Activated naive CD8-positive, alpha-beta T cell treated with anti-CD3 and anti-CD28 coated beads, Interleukin-2, amount 50 U/mL, for 24 hours (primary cell): Measurements from ENCODE around the gene NBPF3.

Experiments used
- ATAC-seq: fragments of 150-1000 bp; cut with Tn5 transposase; one replicate; pipeline ENCODE4 v1.10.0; 2021
- DNase-seq: peaks from one replicate; pipeline ENCODE4 v3.0.0; 2021
- H3K27ac Mint-ChIP-seq: one replicate; pipeline ENCODE4 v1.8.0; 2021; ENCODE audit warnings: mild to moderate bottlenecking, mixed read lengths
- H3K27me3 Mint-ChIP-seq: one replicate; pipeline ENCODE4 v1.8.0; 2021; ENCODE audit warnings: mixed read lengths
- H3K36me3 Mint-ChIP-seq: one replicate; pipeline ENCODE4 v1.8.0; 2021; ENCODE audit warnings: low read depth, mixed read lengths
- H3K4me1 Mint-ChIP-seq: one replicate; pipeline ENCODE4 v1.8.0; 2021; ENCODE audit warnings: mixed read lengths
- H3K4me3 Mint-ChIP-seq: one replicate; pipeline ENCODE4 v1.8.0; 2021; ENCODE audit warnings: mild to moderate bottlenecking, moderate library complexity, mixed read lengths
- H3K9me3 Mint-ChIP-seq: one replicate; pipeline ENCODE4 v1.8.0; 2021; ENCODE audit warnings: mixed read lengths

The NBPF3 gene

DNA sequence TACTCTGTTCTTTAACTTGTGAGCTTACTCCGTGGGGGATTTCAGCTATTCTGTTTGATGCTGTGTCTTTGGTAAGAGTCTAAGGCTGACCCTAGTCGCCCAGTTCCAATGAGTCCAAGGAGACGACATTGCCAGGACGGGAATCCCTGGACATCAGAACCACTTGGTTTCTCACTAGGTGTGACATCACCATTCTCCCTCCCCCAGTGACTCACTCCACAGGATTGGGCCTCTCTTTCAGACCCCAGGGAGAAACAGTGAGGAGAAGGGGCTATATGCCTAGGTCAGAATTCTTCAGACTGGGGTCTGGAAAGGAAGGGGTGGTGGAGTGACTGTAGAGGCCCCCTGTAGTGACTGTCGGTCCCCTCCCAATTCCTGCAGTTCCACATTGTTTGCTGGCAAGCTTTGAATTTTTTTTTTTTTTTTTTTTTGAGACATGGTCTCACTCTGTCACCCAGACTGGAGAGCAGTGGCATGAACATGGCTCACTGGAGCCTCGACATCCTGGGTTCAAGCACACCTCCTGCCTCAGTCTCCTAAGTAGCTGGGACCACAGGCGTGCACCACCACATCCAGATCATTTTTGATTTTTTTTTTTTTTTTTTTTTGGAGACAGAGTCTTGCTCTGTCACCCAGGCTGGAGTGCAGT is 90.6 kb downstream of the NBPF3 start:
- ATAC-seq (no peak), DNase-seq (no peak)
- H3K27ac Mint-ChIP-seq: no peak overlapping the region
- H3K4me1 Mint-ChIP-seq: peaks cover 2% of the 10 kb centered on the region
- no peak overlapping the region for H3K4me3 Mint-ChIP-seq
- peaks cover 20% of the 10 kb centered on the region for H3K27me3 Mint-ChIP-seq
- no peaks in the 10 kb centered on the region for H3K36me3 Mint-ChIP-seq
- no peaks in the 10 kb centered on the region for H3K9me3 Mint-ChIP-seq

DNA sequence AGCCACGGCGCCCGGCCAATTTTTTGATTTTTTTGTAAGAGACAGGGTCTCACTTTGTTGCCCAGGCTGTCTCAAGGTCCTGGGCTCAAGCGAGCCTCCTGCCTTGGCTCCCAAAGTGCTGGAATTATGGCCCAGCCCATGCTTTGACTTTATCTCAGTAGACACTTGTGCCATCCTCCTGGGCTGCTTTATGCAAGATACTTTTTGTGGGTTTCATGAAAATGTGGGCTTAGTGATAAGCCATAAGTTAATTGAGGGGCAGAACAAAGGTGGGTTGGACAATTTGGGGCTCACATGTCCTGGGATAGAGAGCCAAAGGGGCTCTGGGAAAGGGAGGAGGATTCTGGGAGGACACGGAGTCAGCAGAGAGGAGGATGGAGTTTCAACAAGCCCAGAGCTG is 91.3 kb downstream of the NBPF3 start:
- Mint-ChIP-seq H3K27ac (no peak overlapping the region), H3K9me3 (no peaks in the 10 kb centered on the region), H3K4me3 (no peak overlapping the region), H3K4me1 (peaks cover 2% of the 10 kb centered on the region), H3K36me3 (no peaks in the 10 kb centered on the region), H3K27me3 (peaks cover 20% of the 10 kb centered on the region)
- no peak for DNase-seq
- ATAC-seq: no peak

DNA sequence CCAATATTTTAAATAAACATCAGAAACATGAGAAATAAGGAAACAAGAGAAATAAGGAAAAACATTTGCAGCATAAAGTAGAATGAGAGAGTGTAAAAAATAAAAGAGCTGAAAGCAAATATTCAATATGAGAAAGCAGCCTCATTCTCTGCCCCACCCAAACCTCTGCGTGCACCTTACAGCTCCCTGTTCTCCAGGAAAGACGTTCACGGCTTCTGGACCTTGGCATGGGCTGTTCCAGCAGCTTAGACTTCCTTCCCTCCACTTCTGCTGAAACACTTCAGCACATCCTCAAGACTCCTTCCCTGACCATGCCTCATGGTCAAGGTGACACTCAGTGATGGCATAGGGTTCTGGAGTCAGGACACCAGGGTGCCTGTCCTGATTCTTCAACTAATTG is 92.6 kb downstream of the NBPF3 start:
- no peaks in the 10 kb centered on the region for H3K9me3 Mint-ChIP-seq
- no peak for DNase-seq
- no peaks in the 10 kb centered on the region for H3K36me3 Mint-ChIP-seq
- ATAC-seq: no peak
- H3K4me1 Mint-ChIP-seq: no peaks in the 10 kb centered on the region
- no peak overlapping the region for H3K27ac Mint-ChIP-seq
- no peak overlapping the region for H3K4me3 Mint-ChIP-seq
- peaks cover 25% of the 10 kb centered on the region for H3K27me3 Mint-ChIP-seq

DNA sequence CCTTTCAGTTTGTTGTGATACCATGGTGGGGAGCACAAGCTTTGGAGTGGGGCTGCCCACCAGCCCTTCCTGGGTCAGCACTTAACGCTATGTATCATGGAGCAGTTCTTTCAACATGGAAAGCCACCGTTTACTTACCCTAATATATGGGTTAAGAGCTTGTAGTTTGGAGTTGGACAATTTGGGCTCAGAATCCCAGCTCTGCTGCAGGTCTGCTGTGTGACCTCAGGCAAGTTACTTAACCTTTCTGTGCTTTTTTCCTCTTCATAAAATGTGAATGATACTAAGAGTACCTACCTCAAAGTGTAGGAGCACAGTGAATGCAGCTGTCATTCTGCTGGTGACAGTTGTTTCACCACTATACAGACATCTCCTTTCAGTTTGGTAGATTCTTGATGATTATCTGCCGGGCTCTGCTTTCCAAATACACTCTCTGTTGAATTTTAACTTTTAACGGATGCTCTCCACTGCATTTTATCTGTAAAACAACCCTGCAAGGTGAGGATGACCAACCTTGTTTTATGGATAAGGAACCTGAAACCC is 93.1 kb downstream of the NBPF3 start:
- no peak overlapping the region for H3K27ac Mint-ChIP-seq
- no peaks in the 10 kb centered on the region for H3K9me3 Mint-ChIP-seq
- H3K4me1 Mint-ChIP-seq: no peaks in the 10 kb centered on the region
- no peak for ATAC-seq
- no peak overlapping the region for H3K4me3 Mint-ChIP-seq
- no peak for DNase-seq
- no peaks in the 10 kb centered on the region for H3K36me3 Mint-ChIP-seq
- H3K27me3 Mint-ChIP-seq: peaks cover 30% of the 10 kb centered on the region

- H3K4me1 Mint-ChIP-seq: no peaks in the 10 kb centered on the region
- H3K36me3 Mint-ChIP-seq: no peaks in the 10 kb centered on the region
- H3K27me3 Mint-ChIP-seq: peaks cover 40% of the 10 kb centered on the region
- DNase-seq (no peak), ATAC-seq (no peak)
- H3K27ac Mint-ChIP-seq: no peak overlapping the region
- H3K4me3 Mint-ChIP-seq: no peak overlapping the region
- H3K9me3 Mint-ChIP-seq: no peaks in the 10 kb centered on the region
These were observed 94.2 kb downstream of the NBPF3 start for GRCh38 chr1:21534146-21534545.
